HL-60 (cell line): Measurements from ENCODE around the gene CASTOR1.

Experiments
- DNase-seq, 2 experiments: peaks; one replicate each; pipeline ENCODE4 v3.0.0-alpha.2; 2010 to 2020; ENCODE audit warnings: low read depth in 1 of 2, low spot score in 1 of 2
- H3K27ac ChIP-seq: fragments of 250-450 bp; sonication (Bioruptor Pico); replicated peaks from 2 replicates; pipeline ENCODE4 v1.5.1; 2020; ENCODE audit warnings: mild to moderate bottlenecking, moderate library complexity
- H3K27me3 ChIP-seq: fragments of 250-450 bp; sonication (Bioruptor Pico); 2 replicates; pipeline ENCODE4 v1.5.1; 2021; ENCODE audit warnings: mild to moderate bottlenecking, moderate library complexity; ENCODE audit not compliant: insufficient read depth, poor library complexity, severe bottlenecking
- H3K4me3 ChIP-seq: replicated peaks from 2 replicates; pipeline ENCODE4 v1.5.1; 2011; ENCODE audit warnings: mild to moderate bottlenecking, control low read depth, low read length; ENCODE audit not compliant: insufficient read depth
- GABPA ChIP-seq: IDR thresholded peaks from 2 replicates; pipeline ENCODE4 v1.6.1; 2012; ENCODE audit warnings: low read depth
- POLR2AphosphoS5 ChIP-seq: IDR thresholded peaks from 2 replicates; pipeline ENCODE4 v1.6.1; 2012; ENCODE audit warnings: low read depth
- REST ChIP-seq: IDR thresholded peaks from 2 replicates; pipeline ENCODE4 v1.6.1; 2012; ENCODE audit warnings: low read depth; ENCODE audit not compliant: insufficient replicate concordance
- SPI1 ChIP-seq: IDR thresholded peaks from 2 replicates; pipeline ENCODE4 v1.6.1; 2012; ENCODE audit warnings: low read depth, mild to moderate bottlenecking, borderline replicate concordance
- TF ChIP-seq, protein P1 (sequence below): IDR thresholded peaks from one replicate; pipeline ENCODE4 v1.5.1; 2011; ENCODE audit warnings: low read length, control low read depth, inconsistent platforms; ENCODE audit not compliant: insufficient read depth

Gene CASTOR1

DNA sequence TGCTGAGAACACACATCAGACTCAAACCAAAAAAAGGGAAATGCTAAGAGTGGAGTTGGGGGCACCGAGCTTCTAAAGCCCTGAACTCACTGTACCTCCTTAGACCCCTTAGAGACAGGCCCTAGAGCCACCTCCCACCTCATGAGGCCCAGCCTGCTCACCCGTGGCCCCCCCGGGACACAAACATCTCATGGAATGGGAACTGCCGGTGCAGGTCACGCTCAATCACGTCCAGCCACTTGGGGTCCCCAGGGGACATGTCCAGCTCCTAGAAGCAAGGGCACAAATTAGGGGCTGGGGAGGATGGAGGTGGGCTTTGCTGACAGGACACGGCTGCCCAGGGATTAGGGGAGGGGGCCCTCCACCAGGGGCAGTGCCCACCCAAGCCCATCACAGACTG lies 6.3 kb upstream of the CASTOR1 start:
- no peak overlapping the region for H3K4me3 ChIP-seq
- DNase-seq, result no peak
- TF ChIP-seq SPI1, result no peak; the same call in 1 of the 2 replicates
- no peak for TF ChIP-seq GABPA
- TF ChIP-seq, protein P1, sequence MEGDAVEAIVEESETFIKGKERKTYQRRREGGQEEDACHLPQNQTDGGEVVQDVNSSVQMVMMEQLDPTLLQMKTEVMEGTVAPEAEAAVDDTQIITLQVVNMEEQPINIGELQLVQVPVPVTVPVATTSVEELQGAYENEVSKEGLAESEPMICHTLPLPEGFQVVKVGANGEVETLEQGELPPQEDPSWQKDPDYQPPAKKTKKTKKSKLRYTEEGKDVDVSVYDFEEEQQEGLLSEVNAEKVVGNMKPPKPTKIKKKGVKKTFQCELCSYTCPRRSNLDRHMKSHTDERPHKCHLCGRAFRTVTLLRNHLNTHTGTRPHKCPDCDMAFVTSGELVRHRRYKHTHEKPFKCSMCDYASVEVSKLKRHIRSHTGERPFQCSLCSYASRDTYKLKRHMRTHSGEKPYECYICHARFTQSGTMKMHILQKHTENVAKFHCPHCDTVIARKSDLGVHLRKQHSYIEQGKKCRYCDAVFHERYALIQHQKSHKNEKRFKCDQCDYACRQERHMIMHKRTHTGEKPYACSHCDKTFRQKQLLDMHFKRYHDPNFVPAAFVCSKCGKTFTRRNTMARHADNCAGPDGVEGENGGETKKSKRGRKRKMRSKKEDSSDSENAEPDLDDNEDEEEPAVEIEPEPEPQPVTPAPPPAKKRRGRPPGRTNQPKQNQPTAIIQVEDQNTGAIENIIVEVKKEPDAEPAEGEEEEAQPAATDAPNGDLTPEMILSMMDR, result no peak
- TF ChIP-seq REST, result no peak
- TF ChIP-seq POLR2AphosphoS5, result no peak
- no peak overlapping the region for H3K27ac ChIP-seq
- no peaks in the 10 kb centered on the region for H3K27me3 ChIP-seq

DNA sequence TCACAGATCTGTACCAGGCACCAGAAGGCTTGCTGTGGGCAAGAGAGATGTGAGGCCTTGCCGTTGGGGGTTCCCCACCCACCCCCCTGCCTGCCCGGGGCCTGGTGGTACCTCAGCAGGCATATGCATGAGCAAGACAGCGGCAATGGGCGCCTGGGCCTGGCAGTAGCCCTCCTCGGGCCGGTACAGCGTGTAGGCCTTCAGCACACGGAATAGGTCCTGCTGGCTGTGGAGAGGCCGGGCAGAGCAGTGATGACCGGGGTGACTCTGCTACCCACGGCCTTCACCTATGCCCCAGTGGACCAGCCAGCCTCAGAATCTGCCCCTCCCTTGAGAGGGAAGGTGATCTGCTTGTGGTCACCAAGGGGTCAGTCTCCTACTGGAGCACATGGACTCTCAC lies 5.5 kb upstream of the CASTOR1 start:
- no peak for DNase-seq
- TF ChIP-seq GABPA (no peak), REST (no peak), SPI1 (no peak), POLR2AphosphoS5 (no peak)
- TF ChIP-seq, protein P1, result no peak
- Histone ChIP-seq H3K27me3 (no peaks in the 10 kb centered on the region), H3K4me3 (no peak overlapping the region), H3K27ac (no peak overlapping the region)

DNA sequence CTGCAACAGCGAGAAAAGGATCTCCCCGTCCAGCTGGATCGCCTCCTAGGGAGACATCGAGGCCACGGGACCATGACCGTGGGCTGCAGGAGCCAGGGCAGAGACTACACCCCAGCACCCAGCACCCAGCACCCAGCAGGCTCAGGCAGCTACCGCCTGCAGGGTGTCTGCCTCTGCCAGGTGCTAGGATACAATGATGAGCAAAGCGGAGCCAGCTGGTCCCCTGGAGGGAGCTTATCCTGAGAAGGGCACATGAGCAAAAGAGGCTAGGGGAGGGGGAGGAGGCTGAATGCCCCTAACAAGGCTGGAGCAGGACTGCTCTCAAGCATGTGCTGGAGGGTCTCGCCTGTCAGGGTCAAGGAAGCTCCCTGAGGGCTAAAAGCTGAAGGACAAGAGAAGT lies 4.8 kb upstream of the CASTOR1 start:
- H3K27ac ChIP-seq, result no peak overlapping the region
- H3K4me3 ChIP-seq, result no peak overlapping the region
- no peaks in the 10 kb centered on the region for H3K27me3 ChIP-seq
- DNase-seq, result no peak
- TF ChIP-seq SPI1 (no peak), REST (no peak), POLR2AphosphoS5 (no peak)

- Histone ChIP-seq H3K27ac (no peak overlapping the region), H3K4me3 (no peak overlapping the region), H3K27me3 (no peaks in the 10 kb centered on the region)
- no peak for DNase-seq
- TF ChIP-seq POLR2AphosphoS5, result no peak
- TF ChIP-seq GABPA, result no peak
Measured at GRCh38 chr22:30293026-30293425, 3.7 kb upstream of the CASTOR1 start.
